Hepatocyte (in vitro differentiated cells): ENCODE results near the gene COTL1.

Source experiments
- EZH2 ChIP-seq: fragments of 200-600 bp; sonication (generic); IDR thresholded peaks from 2 replicates; pipeline ENCODE4 v1.6.1; 2016; ENCODE audit warnings: antibody characterized with exemption, mild to moderate bottlenecking, borderline replicate concordance
- EZH2phosphoT487 ChIP-seq: fragments of 200-600 bp; sonication (generic); IDR thresholded peaks from one replicate; pipeline ENCODE4 v1.6.1; 2018; ENCODE audit warnings: antibody characterized with exemption, mild to moderate bottlenecking, low read depth, moderate library complexity; ENCODE audit not compliant: unreplicated experiment, severe bottlenecking
- TF ChIP-seq, protein P1 (sequence below): fragments of 200-600 bp; sonication (generic); IDR thresholded peaks from 2 replicates; pipeline ENCODE4 v1.5.1; 2016; ENCODE audit warnings: antibody characterized with exemption, mild to moderate bottlenecking; ENCODE audit not compliant: poor library complexity

DNA sequence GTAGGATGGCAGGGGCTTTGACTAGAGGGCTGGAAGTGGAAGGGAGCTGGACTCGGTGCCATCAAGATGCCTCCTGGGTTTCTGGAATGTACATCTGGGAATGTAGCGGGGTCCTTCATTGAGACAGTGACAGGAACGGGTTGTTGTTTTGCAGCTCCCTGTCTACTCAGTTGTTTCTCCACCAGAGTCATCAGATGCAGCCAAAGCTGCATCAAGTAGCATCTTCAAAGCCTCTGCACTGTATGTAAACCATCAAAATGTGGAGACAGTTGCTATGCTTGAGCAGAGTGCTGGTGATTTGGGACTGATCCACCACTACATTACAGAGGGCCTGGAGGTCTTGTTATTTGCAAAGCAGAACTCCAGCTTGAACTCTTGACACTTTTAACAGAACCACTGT lies 88.3 kb downstream of the COTL1 start:
- TF ChIP-seq, protein P1, sequence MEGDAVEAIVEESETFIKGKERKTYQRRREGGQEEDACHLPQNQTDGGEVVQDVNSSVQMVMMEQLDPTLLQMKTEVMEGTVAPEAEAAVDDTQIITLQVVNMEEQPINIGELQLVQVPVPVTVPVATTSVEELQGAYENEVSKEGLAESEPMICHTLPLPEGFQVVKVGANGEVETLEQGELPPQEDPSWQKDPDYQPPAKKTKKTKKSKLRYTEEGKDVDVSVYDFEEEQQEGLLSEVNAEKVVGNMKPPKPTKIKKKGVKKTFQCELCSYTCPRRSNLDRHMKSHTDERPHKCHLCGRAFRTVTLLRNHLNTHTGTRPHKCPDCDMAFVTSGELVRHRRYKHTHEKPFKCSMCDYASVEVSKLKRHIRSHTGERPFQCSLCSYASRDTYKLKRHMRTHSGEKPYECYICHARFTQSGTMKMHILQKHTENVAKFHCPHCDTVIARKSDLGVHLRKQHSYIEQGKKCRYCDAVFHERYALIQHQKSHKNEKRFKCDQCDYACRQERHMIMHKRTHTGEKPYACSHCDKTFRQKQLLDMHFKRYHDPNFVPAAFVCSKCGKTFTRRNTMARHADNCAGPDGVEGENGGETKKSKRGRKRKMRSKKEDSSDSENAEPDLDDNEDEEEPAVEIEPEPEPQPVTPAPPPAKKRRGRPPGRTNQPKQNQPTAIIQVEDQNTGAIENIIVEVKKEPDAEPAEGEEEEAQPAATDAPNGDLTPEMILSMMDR, result no peak
- no peak for TF ChIP-seq EZH2
- TF ChIP-seq EZH2phosphoT487, result no peak
